OCI-LY7 (cell line): ENCODE measurements around the gene PSMB11.

Experiments
- CTCF ChIP-seq: fragments of 200-600 bp; sonication (generic); conservative IDR thresholded peaks from 2 replicates; pipeline ENCODE4 v1.5.1; 2014; ENCODE audit warnings: mild to moderate bottlenecking, antibody characterized with exemption, low read length, moderate library complexity, mixed read lengths
- EZH2phosphoT487 ChIP-seq: fragments of 200-600 bp; sonication (generic); IDR thresholded peaks from 2 replicates; pipeline ENCODE4 v1.6.1; 2018; ENCODE audit warnings: low read depth, borderline replicate concordance, mild to moderate bottlenecking, mixed run types, antibody characterized with exemption, low read length, moderate library complexity, mixed read lengths

- TF ChIP-seq CTCF (no peak), EZH2phosphoT487 (no peak)
Measured at GRCh38 chr14:23005451-23006187, 36.4 kb upstream of the PSMB11 start.
